SK-N-SH treated with all-trans-retinoic acid at 6 μM for 48 hours (cell line): ENCODE results near the gene CASP3.

ENCODE experiments used
- ARNTL ChIP-seq: fragments of 450-650 bp; formaldehyde crosslinking; IDR thresholded peaks from 2 replicates; pipeline ENCODE4 v1.5.0; 2020; ENCODE audit warnings: low read depth, mild to moderate bottlenecking, moderate library complexity, borderline replicate concordance
- CREB5 ChIP-seq: fragments of 250-450 bp; sonication (Bioruptor Pico); IDR thresholded peaks from 2 replicates; pipeline ENCODE4 v1.5.1; 2020; ENCODE audit warnings: low read depth, mild to moderate bottlenecking, moderate library complexity
- ESRRG ChIP-seq: fragments of 250-450 bp; sonication (Bioruptor Pico); IDR thresholded peaks from 2 replicates; pipeline ENCODE4 v1.6.1; 2021; ENCODE audit warnings: mild to moderate bottlenecking
- ISL1 ChIP-seq: fragments of 250-450 bp; sonication (Bioruptor Pico); IDR thresholded peaks from 2 replicates; pipeline ENCODE4 v2.1.2; 2022; ENCODE audit warnings: mild to moderate bottlenecking, moderate library complexity
- PATZ1 ChIP-seq: fragments of 250-450 bp; sonication (Bioruptor Pico); IDR thresholded peaks from 2 replicates; pipeline ENCODE4 v1.8.0; 2020; ENCODE audit warnings: mild to moderate bottlenecking, moderate library complexity, borderline replicate concordance
- RARB ChIP-seq: fragments of 250-450 bp; sonication (Bioruptor Pico); IDR thresholded peaks from 2 replicates; pipeline ENCODE4 v1.8.0; 2021; ENCODE audit warnings: mild to moderate bottlenecking, moderate library complexity

- TF ChIP-seq RARB (no peak), ARNTL (no peak), PATZ1 (CRISPR knock-in tag) (no peak), ESRRG (no peak), ISL1 (CRISPR knock-in tag) (no peak), CREB5 (CRISPR knock-in tag) (no peak)
Measured at GRCh38 chr4:184641451-184641850, 7.8 kb downstream of the CASP3 start.
